Stimulated activated CD8-positive, alpha-beta memory T cell treated with anti-CD3 and anti-CD28 coated beads, Interleukin-15, amount 100 ng/mL, for 1 hour (primary cell): ENCODE measurements around the gene SLX4IP.

Experiments
- DNase-seq: peaks from one replicate; pipeline ENCODE4 v3.0.0-alpha.2; 2020; ENCODE audit warnings: low read depth

The SLX4IP gene

GRCh38 chr20:10551732-10552724 is 116.9 kb downstream of the SLX4IP start:
- no peak for DNase-seq

GRCh38 chr20:10553326-10553984 is 118.3 kb downstream of the SLX4IP start:
- DNase-seq = peak; percentile 14

GRCh38 chr20:10554285-10554684 is 119.2 kb downstream of the SLX4IP start:
- DNase-seq = no peak

GRCh38 chr20:10555393-10555792 is 120.3 kb downstream of the SLX4IP start:
- no peak for DNase-seq

GRCh38 chr20:10555865-10556308 is 120.8 kb downstream of the SLX4IP start:
- DNase-seq = no peak

GRCh38 chr20:10556519-10557083 is 121.5 kb downstream of the SLX4IP start:
- DNase-seq = no peak

- DNase-seq = no peak
Measured at GRCh38 chr20:10557685-10558084, 122.6 kb downstream of the SLX4IP start.

GRCh38 chr20:10558635-10559187 is 123.6 kb downstream of the SLX4IP start:
- DNase-seq = peak; percentile 4

- no peak for DNase-seq
Measured at GRCh38 chr20:10559266-10559665, 124.2 kb downstream of the SLX4IP start.

GRCh38 chr20:10560686-10561085 is 125.6 kb downstream of the SLX4IP start:
- DNase-seq = no peak

- DNase-seq = no peak
Measured at GRCh38 chr20:10561302-10561701, 126.2 kb downstream of the SLX4IP start.

GRCh38 chr20:10562899-10563298 is 127.8 kb downstream of the SLX4IP start:
- DNase-seq = no peak

GRCh38 chr20:10563935-10564492 is 128.9 kb downstream of the SLX4IP start:
- DNase-seq = no peak

GRCh38 chr20:10565191-10565921 is 130.3 kb downstream of the SLX4IP start:
- DNase-seq = no peak

GRCh38 chr20:10565922-10566897 is 131.1 kb downstream of the SLX4IP start:
- no peak for DNase-seq

GRCh38 chr20:10568032-10568431 is 132.9 kb downstream of the SLX4IP start:
- DNase-seq = no peak

- DNase-seq = no peak
Measured at GRCh38 chr20:10571313-10571815, 136.3 kb downstream of the SLX4IP start.

GRCh38 chr20:10572853-10573252 is 137.7 kb downstream of the SLX4IP start:
- no peak for DNase-seq

- no peak for DNase-seq
Measured at GRCh38 chr20:10573273-10573950, 138.3 kb downstream of the SLX4IP start.
